ENCODE data around the gene THAP3. TPM values are rescaled to one million over a fixed set of nuclear protein-coding genes. Genes with fewer than 3 reads are reported as not detected.
"Not testable (repeated sequence)": the region's sequence is repeated elsewhere in the genome, so short reads cannot be mapped to it uniquely, and the experiment has no call there.

THAP3 gene
- total and polyA plus RNA-seq, 2 of the 4 experiments (the other 2 are of a cell fraction): 14.2 to 14.9 TPM

- H3K79me1 ChIP-seq (ENCODE audit: low read depth in 1 of 2, low read length in 2 of 2); POLR2A ChIA-PET (ENCODE audit: unreplicated experiment); H2BK120ac ChIP-seq (ENCODE audit: low read depth, low read length); H3K23ac ChIP-seq (ENCODE audit: low read depth, low read length); H2AK9ac ChIP-seq (replicated peaks; ENCODE audit: low read depth, low read length, poor library complexity); H2AFZ ChIP-seq (replicated peaks; ENCODE audit: low read length, poor library complexity); H2BK15ac ChIP-seq (ENCODE audit: low read depth, low read length); DNase-seq; CTCF ChIA-PET; H3K9me1 ChIP-seq (ENCODE audit: insufficient read depth, low read length); H3K56ac ChIP-seq (ENCODE audit: extremely low read depth, insufficient read depth, low read length); ATAC-seq (ENCODE audit: low read depth); BruUV-seq (replicated peaks); H3K9me3 ChIP-seq (ENCODE audit: control insufficient read depth, insufficient read depth, low read length); H2AK5ac ChIP-seq (ENCODE audit: low read depth, low read length); H2BK5ac ChIP-seq (ENCODE audit: low read depth, low read length, poor library complexity, severe bottlenecking); H4K91ac ChIP-seq (ENCODE audit: insufficient read depth, low read depth, low read length); H3K18ac ChIP-seq (ENCODE audit: low read depth, low read length); H3K4me1 ChIP-seq (ENCODE audit: control insufficient read depth, insufficient read depth, low read length); H3K9ac ChIP-seq (ENCODE audit: low read depth, low read length); H4K20me1 ChIP-seq (ENCODE audit: insufficient read depth, low read length); H3K4me3 ChIP-seq (ENCODE audit: insufficient read depth, low read depth, low read length); H4K5ac ChIP-seq (ENCODE audit: low read depth, low read length); H3K27ac ChIP-seq (ENCODE audit: insufficient read depth, low read length); H3K27me3 ChIP-seq (ENCODE audit: control insufficient read depth, insufficient read depth, low read length); H3K4me2 ChIP-seq (ENCODE audit: low read depth, low read length); H3K4ac ChIP-seq (ENCODE audit: low read depth, low read length); H2BK20ac ChIP-seq (ENCODE audit: low read depth, low read length); intact Hi-C loops (cut with micrococcal nuclease); dilution Hi-C loops (cut with HindIII; ENCODE audit: low sequenced_read_pairs, unreplicated experiment); H4K8ac ChIP-seq (ENCODE audit: low read depth in 2 of 2, low read length in 2 of 2); H3K14ac ChIP-seq (replicated peaks; ENCODE audit: low read depth, low read length): not testable (repeated sequence)
- peaks cover 55% of the 10 kb centered on the region for H3K36me3 ChIP-seq (ENCODE audit: control insufficient read depth, insufficient read depth, low read length)
- 100% methylated on average over 1 of the region's 3 CpGs; no CpG with 5 or more reads in 1 of the 2 experiments for WGBS, 2 experiments (ENCODE audit: extremely low coverage in 2 of 2, insufficient read length in 1 of 2)
- in situ Hi-C loops (cut with MboI; ENCODE audit: low sequenced_read_pairs): loop anchor here (10.0 kb wide), 1 partner anchor 146 kb away; the partner anchor contains the start of gene PLEKHG5
Measured at GRCh38 chr1:6640867-6641266, 16.2 kb downstream of the THAP3 start.
